ENCODE measurements around the gene INTS2. TPM values are rescaled to one million over a fixed set of nuclear protein-coding genes. Genes with fewer than 3 reads are reported as not detected.

INTS2 gene
- total and polyA plus RNA-seq, 8 donors, result 0.58 to 32.5 (median 3.4) TPM

GRCh38 chr17:61877837-61878236 lies 49.9 kb downstream of the INTS2 start:
- intact Hi-C loops (cut with DNase I; ENCODE audit: low total_unique reads), result no loop called here
- DNase-seq, result no peak
- TF ChIP-seq CTCF (IDR thresholded peaks at IDR 0.05) (no peak), POLR2A (IDR thresholded peaks at IDR 0.05) (no peak), EP300 (IDR thresholded peaks at IDR 0.05) (no peak)
- Histone ChIP-seq H3K4me1 (no peaks in the 10 kb centered on the region), H3K36me3 (peaks cover 3 to 94% (median 75%) of the 10 kb centered on the region in 4 donors), H3K27me3 (no peaks in the 10 kb centered on the region), H3K9me3 (no peaks in the 10 kb centered on the region), H3K27ac (no peak overlapping the region), H3K4me3 (no peak overlapping the region)
- WGBS, 5 donors, result 93 to 100% (median 97%) methylated on average over 2 of the region's 2 CpGs

DNA sequence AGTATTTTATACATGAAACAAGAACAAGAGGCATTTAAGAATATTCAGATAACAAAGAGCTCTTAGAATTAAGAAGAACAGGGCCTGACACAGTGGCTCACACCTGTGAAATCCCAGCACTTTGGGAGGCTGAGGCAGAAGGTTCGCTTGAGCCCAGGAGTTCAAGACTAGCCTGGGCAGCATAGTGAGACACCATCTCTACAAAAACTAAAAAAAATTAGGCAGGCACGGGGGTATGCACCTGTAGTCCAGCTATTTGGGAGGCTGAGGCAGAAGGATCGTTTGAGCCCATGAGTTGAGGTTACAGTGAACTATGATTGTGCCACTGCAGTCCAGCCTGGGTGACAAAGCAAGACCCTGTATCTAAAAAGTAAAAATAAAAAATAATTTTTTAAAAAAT lies 52.0 kb downstream of the INTS2 start:
- H3K27ac ChIP-seq, result no peak overlapping the region
- TF ChIP-seq POLR2A (IDR thresholded peaks at IDR 0.05) (no peak), CTCF (IDR thresholded peaks at IDR 0.05) (no peak)
- H3K4me3 ChIP-seq, result no peak overlapping the region
- 91 to 93% (median 92%) methylated on average over 3 of the region's 3 CpGs for WGBS, 5 donors
- peaks cover 17 to 94% (median 71%) of the 10 kb centered on the region in 4 donors for H3K36me3 ChIP-seq
- no peaks in the 10 kb centered on the region for H3K4me1 ChIP-seq
- H3K9me3 ChIP-seq, result no peaks in the 10 kb centered on the region
- no peaks in the 10 kb centered on the region for H3K27me3 ChIP-seq
- intact Hi-C loops (cut with DNase I; ENCODE audit: low total_unique reads), result no loop called here
- no peak for DNase-seq

DNA sequence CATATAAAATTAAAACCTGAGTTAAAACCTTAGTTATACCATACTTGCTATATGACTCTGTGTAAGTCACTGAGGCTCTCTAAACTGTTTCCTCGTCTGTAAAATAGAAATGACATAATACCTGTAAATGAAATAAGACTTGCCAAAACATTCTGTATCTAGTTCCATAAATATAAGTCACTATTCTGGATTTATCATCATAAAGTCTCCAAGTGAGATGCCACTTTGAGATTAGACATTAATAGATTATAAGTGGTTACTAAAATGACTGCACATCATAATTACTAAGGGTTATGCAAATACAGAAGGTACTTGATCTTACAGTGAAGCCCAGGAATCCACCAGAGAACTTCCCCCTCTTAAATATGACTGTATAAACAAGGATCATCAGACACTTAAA lies 52.5 kb downstream of the INTS2 start:
- Histone ChIP-seq H3K4me1 (no peaks in the 10 kb centered on the region), H3K27me3 (no peaks in the 10 kb centered on the region), H3K9me3 (no peaks in the 10 kb centered on the region), H3K36me3 (peaks cover 18 to 94% (median 71%) of the 10 kb centered on the region in 4 donors), H3K4me3 (no peak overlapping the region), H3K27ac (no peak overlapping the region)
- WGBS, 5 donors, result 37 to 91% (median 79%) methylated on average over 1 of the region's 1 CpG
- intact Hi-C loops (cut with DNase I; ENCODE audit: low total_unique reads), result no loop called here
- TF ChIP-seq CTCF (IDR thresholded peaks at IDR 0.05), result no peak
- TF ChIP-seq POLR2AphosphoS5 (IDR thresholded peaks at IDR 0.05), result no peak
- no peak for TF ChIP-seq POLR2A (IDR thresholded peaks at IDR 0.05)
- TF ChIP-seq EP300 (IDR thresholded peaks at IDR 0.05), result no peak
- no peak for DNase-seq

GRCh38 chr17:61874075-61874474 lies 53.7 kb downstream of the INTS2 start:
- WGBS, 5 donors, result 82 to 95% (median 91%) methylated on average over 2 of the region's 2 CpGs
- Histone ChIP-seq H3K4me3 (no peak overlapping the region), H3K27ac (no peak overlapping the region), H3K9me3 (no peaks in the 10 kb centered on the region), H3K4me1 (no peaks in the 10 kb centered on the region), H3K27me3 (no peaks in the 10 kb centered on the region), H3K36me3 (peaks cover 15 to 94% (median 71%) of the 10 kb centered on the region in 4 donors)
- no peak for TF ChIP-seq CTCF (IDR thresholded peaks at IDR 0.05)
- TF ChIP-seq EP300 (IDR thresholded peaks at IDR 0.05), result no peak
- TF ChIP-seq POLR2A (IDR thresholded peaks at IDR 0.05), result no peak
- no peak for TF ChIP-seq POLR2AphosphoS5 (IDR thresholded peaks at IDR 0.05)
- intact Hi-C loops (cut with DNase I; ENCODE audit: low total_unique reads), result no loop called here
- DNase-seq, result no peak

Data from stomach (tissue), 9 donors.